ENCODE data around the gene MRPL24. TPM values are rescaled to one million over a fixed set of nuclear protein-coding genes. Genes with fewer than 3 reads are reported as not detected.

MRPL24 gene
- total and polyA plus RNA-seq, 9 of the 15 experiments (the other 6 are each of a cell fraction or from before 2014, with no cell fraction given): 74.3 to 267 (median 113) TPM

DNA sequence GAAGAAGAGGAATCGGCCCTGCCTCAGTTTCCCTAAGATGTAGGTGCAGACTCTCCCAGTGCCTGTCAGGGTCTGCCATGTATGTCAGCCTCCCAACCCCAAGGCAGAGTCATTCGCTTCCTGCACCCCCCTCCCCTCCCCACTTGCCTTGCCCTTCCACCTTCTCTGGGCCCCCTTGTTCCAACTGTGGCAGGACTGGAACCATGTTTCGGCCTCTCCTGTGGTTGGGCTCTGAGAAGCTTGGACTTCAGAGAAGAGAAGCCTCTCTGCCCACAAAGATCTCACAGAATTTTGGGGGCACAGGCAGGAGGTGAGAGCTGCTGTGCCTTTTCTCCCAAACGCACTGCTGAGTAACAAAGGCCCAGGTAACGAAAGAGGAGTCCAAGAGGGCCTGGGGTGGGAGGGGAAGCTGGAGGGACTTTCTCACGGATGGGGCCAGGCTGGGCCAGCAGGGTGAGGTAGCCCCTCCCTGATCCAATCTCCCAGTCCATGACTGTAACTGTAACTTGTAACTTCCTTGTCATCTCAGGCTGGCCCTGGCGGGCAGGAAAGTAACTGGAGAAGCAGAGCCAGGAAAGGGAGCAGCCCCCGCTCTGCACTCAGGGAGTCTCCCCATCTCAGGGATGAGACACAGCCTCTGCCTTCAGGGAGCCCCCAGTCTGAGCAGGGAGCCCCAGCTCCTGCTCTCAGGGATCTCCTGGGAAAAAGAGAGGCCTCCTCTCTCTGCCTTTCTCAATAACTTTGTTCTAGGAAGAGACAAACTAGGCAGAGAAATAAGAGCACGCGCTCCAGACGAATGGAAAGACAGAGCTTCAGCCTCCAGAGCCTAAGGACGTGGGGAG lies 46.8 kb downstream of the MRPL24 start (continued):
- TF ChIP-seq ZNF12 (CRISPR knock-in tag; IDR thresholded peaks at IDR 0.05) (peak; percentile 44; the same call in 1 of the 2 replicates), FOXJ3 (CRISPR knock-in tag; IDR thresholded peaks at IDR 0.05) (no peak), ZNF668 (CRISPR knock-in tag; IDR thresholded peaks at IDR 0.05) (peak; percentile 74), ARID1B (IDR thresholded peaks at IDR 0.05) (peak; percentile 54; the same call in 1 of the 2 replicates), ILK (tag; IDR thresholded peaks at IDR 0.05; ENCODE audit: borderline replicate concordance, low read depth) (no peak), POLR2H (tag; IDR thresholded peaks at IDR 0.05; ENCODE audit: low read depth) (no peak), CHD2 (IDR thresholded peaks at IDR 0.05; ENCODE audit: low read depth, low read length) (no peak), DACH1 (IDR thresholded peaks at IDR 0.05; ENCODE audit: partially characterized antibody) (no peak), ERF (CRISPR knock-in tag; IDR thresholded peaks at IDR 0.05) (no peak), WHSC1 (IDR thresholded peaks at IDR 0.05; ENCODE audit: low read length) (no peak), SIX5 (IDR thresholded peaks at IDR 0.05; ENCODE audit: borderline replicate concordance in 1 of 2, insufficient read depth in 1 of 2, low read depth in 1 of 2, low read length in 2 of 2) (no peak), TRIM24 (IDR thresholded peaks at IDR 0.05) (peak in 1 of 2 experiments; percentile 80; a peak in 2 of 4 replicates), NFYB (IDR thresholded peaks at IDR 0.05; ENCODE audit: extremely low read depth, insufficient read length) (no peak), GTF2F1 (IDR thresholded peaks at IDR 0.05; ENCODE audit: low read depth, low read length) (no peak), MBD2 (IDR thresholded peaks at IDR 0.05; ENCODE audit: borderline replicate concordance, low read depth) (no peak), ZNF3 (CRISPR knock-in tag; IDR thresholded peaks at IDR 0.05) (no peak), ATF7 (IDR thresholded peaks at IDR 0.05) (peak; percentile 76), TEAD4 (IDR thresholded peaks at IDR 0.05; ENCODE audit: low read length) (no peak), TEAD4 (CRISPR knock-in tag; IDR thresholded peaks at IDR 0.05; ENCODE audit: borderline replicate concordance) (no peak)
- TF ChIP-seq, protein P1, sequence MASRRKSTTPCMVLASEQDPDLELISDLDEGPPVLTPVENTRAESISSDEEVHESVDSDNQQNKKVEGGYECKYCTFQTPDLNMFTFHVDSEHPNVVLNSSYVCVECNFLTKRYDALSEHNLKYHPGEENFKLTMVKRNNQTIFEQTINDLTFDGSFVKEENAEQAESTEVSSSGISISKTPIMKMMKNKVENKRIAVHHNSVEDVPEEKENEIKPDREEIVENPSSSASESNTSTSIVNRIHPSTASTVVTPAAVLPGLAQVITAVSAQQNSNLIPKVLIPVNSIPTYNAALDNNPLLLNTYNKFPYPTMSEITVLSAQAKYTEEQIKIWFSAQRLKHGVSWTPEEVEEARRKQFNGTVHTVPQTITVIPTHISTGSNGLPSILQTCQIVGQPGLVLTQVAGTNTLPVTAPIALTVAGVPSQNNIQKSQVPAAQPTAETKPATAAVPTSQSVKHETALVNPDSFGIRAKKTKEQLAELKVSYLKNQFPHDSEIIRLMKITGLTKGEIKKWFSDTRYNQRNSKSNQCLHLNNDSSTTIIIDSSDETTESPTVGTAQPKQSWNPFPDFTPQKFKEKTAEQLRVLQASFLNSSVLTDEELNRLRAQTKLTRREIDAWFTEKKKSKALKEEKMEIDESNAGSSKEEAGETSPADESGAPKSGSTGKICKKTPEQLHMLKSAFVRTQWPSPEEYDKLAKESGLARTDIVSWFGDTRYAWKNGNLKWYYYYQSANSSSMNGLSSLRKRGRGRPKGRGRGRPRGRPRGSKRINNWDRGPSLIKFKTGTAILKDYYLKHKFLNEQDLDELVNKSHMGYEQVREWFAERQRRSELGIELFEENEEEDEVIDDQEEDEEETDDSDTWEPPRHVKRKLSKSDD (conservative IDR thresholded peaks at IDR 0.05; ENCODE audit: low read length): no peak
- TF ChIP-seq, protein P2, sequence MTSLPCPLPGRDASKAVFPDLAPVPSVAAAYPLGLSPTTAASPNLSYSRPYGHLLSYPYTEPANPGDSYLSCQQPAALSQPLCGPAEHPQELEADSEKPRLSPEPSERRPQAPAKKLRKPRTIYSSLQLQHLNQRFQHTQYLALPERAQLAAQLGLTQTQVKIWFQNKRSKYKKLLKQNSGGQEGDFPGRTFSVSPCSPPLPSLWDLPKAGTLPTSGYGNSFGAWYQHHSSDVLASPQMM (CRISPR knock-in tag; IDR thresholded peaks at IDR 0.05): no peak
- TF ChIP-seq, protein P3, sequence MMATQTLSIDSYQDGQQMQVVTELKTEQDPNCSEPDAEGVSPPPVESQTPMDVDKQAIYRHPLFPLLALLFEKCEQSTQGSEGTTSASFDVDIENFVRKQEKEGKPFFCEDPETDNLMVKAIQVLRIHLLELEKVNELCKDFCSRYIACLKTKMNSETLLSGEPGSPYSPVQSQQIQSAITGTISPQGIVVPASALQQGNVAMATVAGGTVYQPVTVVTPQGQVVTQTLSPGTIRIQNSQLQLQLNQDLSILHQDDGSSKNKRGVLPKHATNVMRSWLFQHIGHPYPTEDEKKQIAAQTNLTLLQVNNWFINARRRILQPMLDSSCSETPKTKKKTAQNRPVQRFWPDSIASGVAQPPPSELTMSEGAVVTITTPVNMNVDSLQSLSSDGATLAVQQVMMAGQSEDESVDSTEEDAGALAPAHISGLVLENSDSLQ (IDR thresholded peaks at IDR 0.05): peak; percentile 24; the same call in 1 of the 2 replicates
- TF ChIP-seq, protein P4, sequence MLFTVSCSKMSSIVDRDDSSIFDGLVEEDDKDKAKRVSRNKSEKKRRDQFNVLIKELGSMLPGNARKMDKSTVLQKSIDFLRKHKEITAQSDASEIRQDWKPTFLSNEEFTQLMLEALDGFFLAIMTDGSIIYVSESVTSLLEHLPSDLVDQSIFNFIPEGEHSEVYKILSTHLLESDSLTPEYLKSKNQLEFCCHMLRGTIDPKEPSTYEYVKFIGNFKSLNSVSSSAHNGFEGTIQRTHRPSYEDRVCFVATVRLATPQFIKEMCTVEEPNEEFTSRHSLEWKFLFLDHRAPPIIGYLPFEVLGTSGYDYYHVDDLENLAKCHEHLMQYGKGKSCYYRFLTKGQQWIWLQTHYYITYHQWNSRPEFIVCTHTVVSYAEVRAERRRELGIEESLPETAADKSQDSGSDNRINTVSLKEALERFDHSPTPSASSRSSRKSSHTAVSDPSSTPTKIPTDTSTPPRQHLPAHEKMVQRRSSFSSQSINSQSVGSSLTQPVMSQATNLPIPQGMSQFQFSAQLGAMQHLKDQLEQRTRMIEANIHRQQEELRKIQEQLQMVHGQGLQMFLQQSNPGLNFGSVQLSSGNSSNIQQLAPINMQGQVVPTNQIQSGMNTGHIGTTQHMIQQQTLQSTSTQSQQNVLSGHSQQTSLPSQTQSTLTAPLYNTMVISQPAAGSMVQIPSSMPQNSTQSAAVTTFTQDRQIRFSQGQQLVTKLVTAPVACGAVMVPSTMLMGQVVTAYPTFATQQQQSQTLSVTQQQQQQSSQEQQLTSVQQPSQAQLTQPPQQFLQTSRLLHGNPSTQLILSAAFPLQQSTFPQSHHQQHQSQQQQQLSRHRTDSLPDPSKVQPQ (CRISPR knock-in tag; IDR thresholded peaks at IDR 0.05; ENCODE audit: borderline replicate concordance): no peak
